Adrenal gland (tissue), 12 donors: Measurements from ENCODE around the gene DOK7. TPM values are rescaled to one million over a fixed set of nuclear protein-coding genes. Genes with fewer than 3 reads are reported as not detected.
A peak's percentile ranks its signal among the peaks of the same experiment; 100 is the strongest.

Experiments used
- DNase-seq, 7 donors: peaks; one replicate each; pipeline ENCODE4 v3.0.0-alpha.2; 2019 to 2020
- H3K27ac ChIP-seq, 5 donors: fragments of 200-600 bp; sonication (generic) in 4 of 5; 1 replicate in 3 of 5; 2 replicates in 2 of 5; pipeline versions ENCODE4 v1.5.1 to v1.8.0; 2016 to 2020; ENCODE audit warnings: mild to moderate bottlenecking in 1 of 5
- H3K27me3 ChIP-seq: fragments of 200-600 bp; 2 replicates; pipeline ENCODE4 v1.8.0; 2021
- H3K36me3 ChIP-seq, 2 donors: fragments of 200-600 bp; replicated peaks in 1 of 2; 1 replicate in 1 of 2; 2 replicates in 1 of 2; pipeline versions ENCODE4 v1.5.1 to v1.8.0; 2018 to 2022
- H3K4me1 ChIP-seq, 2 donors: fragments of 200-600 bp; replicated peaks in 1 of 2; 1 replicate in 1 of 2; 2 replicates in 1 of 2; pipeline versions ENCODE4 v1.5.1 to v1.8.0; 2018 to 2021
- H3K4me3 ChIP-seq, 4 donors: fragments of 200-600 bp; sonication (generic) in 3 of 4; one replicate each; pipeline ENCODE4 v1.5.1; 2016 to 2018
- H3K9me3 ChIP-seq, 3 donors: fragments of 200-600 bp; sonication (generic) in 1 of 3; replicated peaks in 1 of 3; 1 replicate in 2 of 3; 2 replicates in 1 of 3; pipeline versions ENCODE4 v1.5.1 to v1.8.0; 2016 to 2021
- POLR2A ChIP-seq, 2 donors: fragments of 450-650 bp; IDR thresholded peaks; one replicate each; pipeline ENCODE4 v1.6.1; 2017; ENCODE audit warnings: antibody characterized with exemption in 2 of 2, mild to moderate bottlenecking in 2 of 2, moderate library complexity in 1 of 2
- WGBS, 4 donors: extraction: QIAGEN DNeasy Blood & Tissue Kit in 2 of 4; methylation state at CpG; one replicate each; pipeline versions ENCODE4 v1.1.5 to v1.1.7; 2013 to 2017; 5-methylcytosine and 5-hydroxymethylcytosine counted together
- intact Hi-C, 2 donors: fragments of 100-400 bp; cut with DNase I; formaldehyde crosslinking; loops; one replicate each; pipeline versions ENCODE4 v1.14.1 to v1.15.0; 2022 to 2023
- polyA plus RNA-seq, 3 donors: library from polyadenylated mRNA; stranded (reverse); fragments of 200-250 nt in 2 of 3; fragments of 350-450 nt in 1 of 3; fragmentation: Illumina TruSeq in 1 of 3; extraction: RNeasy Lipid Tissue Mini Kit (QIAGEN cat#74804) in 1 of 3; gene quantifications; one replicate each; pipeline ENCODE4 v1.2.3, GENCODE V29; 2013 to 2014
- total RNA-seq, 9 donors: library from RNA; depleted of rRNA in 4 of 9; stranded (reverse); fragments of >200 nt in 4 of 9; fragments of 120-200 nt in 1 of 9; fragmentation: NEBNext Ultra II Directional in 1 of 9; extraction: Animal tissue kit (Norgen Biotek cat#: 25700) in 1 of 9; gene quantifications; one replicate each; pipeline versions ENCODE4 v1.1.0 to v1.2.4, GENCODE V29; 2013 to 2023
- TF ChIP-seq, protein P1 (sequence below), 6 experiments: fragments of 450-650 bp in 4 of 6; fragments of 200-600 bp in 2 of 6; sonication (generic) in 1 of 6; IDR thresholded peaks; 1 replicate in 5 of 6; 2 replicates in 1 of 6; pipeline versions ENCODE4 v1.5.1 to v1.8.0; 2016 to 2021; ENCODE audit warnings: antibody characterized with exemption in 6 of 6, mild to moderate bottlenecking in 2 of 6, moderate library complexity in 1 of 6
- donor health status: healthy with polysubstance abuse.
- donor health status: Bipolar disorder and iron deficiency.
- donor health status: DM: yes; HTN: yes; CAD: no.
- donor health status: DM: no; HTN: no; CAD: no.
- donor health status: DM: no; HTN: no; CAD: no.
- donor health status: DM: yes; HTN: yes; CAD: no.

Gene DOK7
- total and polyA plus RNA-seq, 12 donors: 0.18 to 4.2 (median 1.1) TPM; not detected in 1

DNA sequence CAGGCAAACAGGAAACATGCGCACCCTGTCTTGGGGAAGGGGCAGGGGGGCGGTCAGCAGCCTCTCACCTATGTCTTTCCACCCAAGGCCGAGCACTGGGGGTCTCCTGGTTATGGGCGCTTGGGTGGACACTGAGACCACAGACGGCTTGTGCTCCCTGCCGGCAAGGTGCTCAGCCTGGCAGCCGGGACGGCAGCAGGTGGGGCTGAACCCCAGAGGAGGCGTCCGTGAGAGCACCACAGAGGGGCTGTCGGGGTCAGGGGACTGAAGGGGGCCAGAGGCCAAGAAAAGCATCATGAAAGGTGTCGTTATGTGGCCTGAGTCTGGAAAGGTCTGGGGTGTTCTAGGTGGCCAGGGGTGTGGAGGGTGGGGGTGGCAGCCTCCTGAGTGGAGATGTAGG lies 19.6 kb downstream of the DOK7 start:
- H3K27ac ChIP-seq: no peak overlapping the region
- no peaks in the 10 kb centered on the region for H3K36me3 ChIP-seq
- 77 to 86% (median 82%) methylated on average over 10 to 12 of the region's 12 CpGs for WGBS, 4 donors
- H3K4me3 ChIP-seq: no peak overlapping the region
- TF ChIP-seq, protein P1, sequence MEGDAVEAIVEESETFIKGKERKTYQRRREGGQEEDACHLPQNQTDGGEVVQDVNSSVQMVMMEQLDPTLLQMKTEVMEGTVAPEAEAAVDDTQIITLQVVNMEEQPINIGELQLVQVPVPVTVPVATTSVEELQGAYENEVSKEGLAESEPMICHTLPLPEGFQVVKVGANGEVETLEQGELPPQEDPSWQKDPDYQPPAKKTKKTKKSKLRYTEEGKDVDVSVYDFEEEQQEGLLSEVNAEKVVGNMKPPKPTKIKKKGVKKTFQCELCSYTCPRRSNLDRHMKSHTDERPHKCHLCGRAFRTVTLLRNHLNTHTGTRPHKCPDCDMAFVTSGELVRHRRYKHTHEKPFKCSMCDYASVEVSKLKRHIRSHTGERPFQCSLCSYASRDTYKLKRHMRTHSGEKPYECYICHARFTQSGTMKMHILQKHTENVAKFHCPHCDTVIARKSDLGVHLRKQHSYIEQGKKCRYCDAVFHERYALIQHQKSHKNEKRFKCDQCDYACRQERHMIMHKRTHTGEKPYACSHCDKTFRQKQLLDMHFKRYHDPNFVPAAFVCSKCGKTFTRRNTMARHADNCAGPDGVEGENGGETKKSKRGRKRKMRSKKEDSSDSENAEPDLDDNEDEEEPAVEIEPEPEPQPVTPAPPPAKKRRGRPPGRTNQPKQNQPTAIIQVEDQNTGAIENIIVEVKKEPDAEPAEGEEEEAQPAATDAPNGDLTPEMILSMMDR (IDR thresholded peaks at IDR 0.05): no peak
- TF ChIP-seq POLR2A (IDR thresholded peaks at IDR 0.05): no peak
- intact Hi-C loops: no loop called here
- no peaks in the 10 kb centered on the region for H3K9me3 ChIP-seq
- H3K27me3 ChIP-seq: peaks cover 26% of the 10 kb centered on the region
- no peaks in the 10 kb centered on the region for H3K4me1 ChIP-seq
- no peak for DNase-seq

DNA sequence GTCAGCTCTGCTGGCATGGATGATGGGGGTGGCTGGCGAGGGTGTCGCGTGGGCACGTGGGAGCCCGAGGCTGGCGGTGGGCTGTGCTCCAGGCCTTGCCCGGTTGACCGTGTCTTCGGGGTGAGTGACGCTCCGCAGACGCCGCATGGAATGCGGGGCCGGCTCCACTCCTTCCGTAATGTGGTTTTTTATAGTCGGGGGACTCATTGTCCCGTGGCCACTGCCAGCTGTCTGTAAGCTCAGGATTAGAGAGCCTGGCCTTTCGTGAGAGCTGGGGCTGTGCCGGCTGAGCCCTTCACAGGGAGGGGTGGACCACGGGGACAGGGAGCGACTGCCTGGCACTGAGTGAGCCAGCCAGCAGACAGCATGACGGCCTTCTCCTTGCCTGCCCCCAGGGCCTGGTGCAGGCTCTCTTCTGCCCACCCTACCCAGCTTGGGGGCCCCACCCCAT lies 20.4 kb downstream of the DOK7 start:
- 44 to 57% (median 50%) methylated on average over 19 to 23 of the region's 23 CpGs for WGBS, 4 donors
- H3K4me3 ChIP-seq: no peak overlapping the region
- peaks cover 26% of the 10 kb centered on the region for H3K27me3 ChIP-seq

DNA sequence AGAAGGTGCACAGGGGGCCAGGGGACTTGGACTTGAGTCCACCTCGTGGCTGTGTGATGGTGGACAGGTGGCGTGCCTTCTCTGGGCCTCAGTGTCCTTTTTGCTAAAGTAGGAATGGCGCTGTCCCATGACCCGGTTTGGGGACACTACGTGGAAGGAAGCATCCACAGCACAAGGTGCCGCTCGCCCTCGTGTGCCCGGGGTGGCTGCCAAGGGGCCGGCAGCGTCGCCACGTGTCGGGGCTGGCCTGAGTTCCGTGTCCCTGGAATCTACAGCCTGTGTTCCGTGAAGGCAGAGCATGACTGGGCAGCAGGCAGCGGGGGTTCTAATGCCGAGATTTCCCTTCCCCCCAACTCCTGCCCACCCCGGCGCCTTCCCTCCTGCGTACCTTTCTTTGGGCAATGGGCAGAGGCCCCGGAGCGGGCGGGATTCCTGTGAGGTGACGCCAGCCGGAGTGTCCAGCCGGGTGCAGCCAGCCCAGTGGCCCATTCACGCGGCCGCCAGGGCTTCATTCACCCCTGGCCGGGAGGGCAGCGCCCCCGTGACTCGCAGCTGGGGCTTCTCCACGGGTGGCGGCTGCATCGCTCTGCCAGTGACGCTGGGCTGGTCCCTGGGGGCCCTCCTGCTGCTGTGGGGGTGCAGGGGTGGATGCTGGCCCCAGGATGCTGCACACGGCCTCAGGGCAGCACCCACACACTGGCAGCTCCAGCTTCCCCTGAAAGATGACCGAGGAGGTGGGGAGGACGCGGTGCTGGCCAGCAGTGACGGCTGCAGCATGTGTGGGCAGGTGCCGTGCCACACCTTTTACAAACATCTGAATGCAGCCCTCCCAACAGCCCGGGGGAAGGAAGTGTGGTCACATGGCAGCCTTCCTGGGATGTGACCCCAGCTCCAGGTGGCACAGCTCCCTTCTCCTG lies 21.2 kb downstream of the DOK7 start:
- Histone ChIP-seq H3K9me3 (no peaks in the 10 kb centered on the region), H3K4me1 (no peaks in the 10 kb centered on the region), H3K36me3 (no peaks in the 10 kb centered on the region), H3K4me3 (no peak overlapping the region), H3K27ac (no peak overlapping the region), H3K27me3 (peaks cover 26% of the 10 kb centered on the region)
- 53 to 69% (median 58%) methylated on average over 11 to 45 of the region's 45 CpGs for WGBS, 4 donors
- intact Hi-C loops: no loop called here
- TF ChIP-seq, protein P1 (IDR thresholded peaks at IDR 0.05): no peak
- no peak for TF ChIP-seq POLR2A (IDR thresholded peaks at IDR 0.05)
- DNase-seq: peak in 1 of 7 donors; percentile 49

More for the DNA sequence above, 20.4 kb downstream of the DOK7 start:
- peak in 1 of 7 donors; percentile 47 for DNase-seq
- H3K36me3 ChIP-seq: no peaks in the 10 kb centered on the region
- no peaks in the 10 kb centered on the region for H3K4me1 ChIP-seq
- intact Hi-C loops: no loop called here
- TF ChIP-seq, protein P1 (IDR thresholded peaks at IDR 0.05): no peak
- TF ChIP-seq POLR2A (IDR thresholded peaks at IDR 0.05): no peak
- no peaks in the 10 kb centered on the region for H3K9me3 ChIP-seq
- no peak overlapping the region for H3K27ac ChIP-seq

DNA sequence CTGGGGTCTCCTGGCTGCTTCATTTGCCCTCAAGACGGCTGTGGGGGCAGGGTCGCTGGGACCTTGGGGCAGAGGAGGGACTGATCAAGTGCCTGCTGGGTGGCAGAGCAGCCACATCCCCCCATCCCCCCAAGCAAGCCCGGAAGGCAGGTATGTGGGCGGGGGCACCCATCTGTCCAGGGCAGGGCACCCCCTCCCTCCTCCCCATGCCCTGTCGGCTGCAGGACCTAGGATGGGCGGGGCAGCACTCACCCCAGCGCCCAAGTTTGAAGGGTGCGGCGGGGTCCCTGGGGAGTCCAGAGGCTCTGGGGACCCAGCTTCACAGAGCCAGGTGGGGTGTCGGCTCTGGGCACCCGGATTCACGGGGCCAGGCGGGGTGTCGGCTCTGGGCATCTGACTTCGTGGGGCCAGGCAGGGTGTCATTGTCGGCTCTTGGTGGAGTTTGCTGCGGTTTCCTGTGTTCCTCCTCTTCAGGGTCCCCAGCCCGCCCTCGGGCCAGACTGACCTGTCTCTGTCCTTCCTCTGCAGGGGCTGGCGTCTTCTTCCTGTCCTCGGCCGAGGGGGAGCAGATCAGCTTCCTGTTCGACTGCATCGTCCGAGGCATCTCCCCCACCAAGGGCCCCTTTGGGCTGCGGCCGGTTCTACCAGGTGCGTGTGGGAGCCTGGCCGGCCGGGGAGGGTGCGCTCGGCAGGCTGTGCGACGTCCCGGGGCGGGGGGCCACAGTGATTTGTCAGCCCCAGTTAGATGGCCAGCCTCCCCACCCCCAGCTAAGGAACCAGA lies 22.1 kb downstream of the DOK7 start:
- no peak overlapping the region for H3K4me3 ChIP-seq
- no peak overlapping the region for H3K27ac ChIP-seq
- no peaks in the 10 kb centered on the region for H3K36me3 ChIP-seq
- no peak for DNase-seq
- 5 to 26% (median 24%) methylated on average over 4 to 36 of the region's 36 CpGs for WGBS, 4 donors
- no peak for TF ChIP-seq POLR2A (IDR thresholded peaks at IDR 0.05)
- TF ChIP-seq, protein P1 (IDR thresholded peaks at IDR 0.05): no peak
- intact Hi-C loops: no loop called here
- no peaks in the 10 kb centered on the region for H3K4me1 ChIP-seq
- H3K27me3 ChIP-seq: peaks cover 26% of the 10 kb centered on the region
- H3K9me3 ChIP-seq: no peaks in the 10 kb centered on the region
